NCI-H1105 (cell line): ENCODE measurements around the gene KRTAP10-7.
"Not testable (repeated sequence)": the region's sequence is repeated elsewhere in the genome, so short reads cannot be mapped to it uniquely, and the experiment has no call there.

ENCODE experiments used
- DNase-seq: peaks from one replicate; lab custom pipeline; 2025; lab: John Stamatoyannopoulos, UW

Gene KRTAP10-7

GRCh38 chr21:44571844-44572782 lies 28.3 kb upstream of the KRTAP10-7 start:
- no peak for DNase-seq

- DNase-seq = no peak
These were observed 27.3 kb upstream of the KRTAP10-7 start for GRCh38 chr21:44572959-44573583.

GRCh38 chr21:44573630-44574456 lies 26.6 kb upstream of the KRTAP10-7 start, which contains the start of gene KRTAP10-4:
Gene KRTAP10-4 (plus strand): TSS chr21:44573729. CDS start chr21:44573759, 30 bp downstream.
- not testable (repeated sequence) for DNase-seq

GRCh38 chr21:44574457-44575306 lies 25.7 kb upstream of the KRTAP10-7 start:
- no peak for DNase-seq

- no peak for DNase-seq
These were observed 24.9 kb upstream of the KRTAP10-7 start for GRCh38 chr21:44575307-44576024.

- DNase-seq = no peak
These were observed 24.4 kb upstream of the KRTAP10-7 start for GRCh38 chr21:44576025-44576420.

- DNase-seq = no peak
These were observed 21.9 kb upstream of the KRTAP10-7 start for GRCh38 chr21:44578371-44579055.

- no peak for DNase-seq
These were observed 21.2 kb upstream of the KRTAP10-7 start for GRCh38 chr21:44579056-44579832.

GRCh38 chr21:44579833-44580144 lies 20.6 kb upstream of the KRTAP10-7 start:
- no peak for DNase-seq

- DNase-seq = not testable (repeated sequence)
These were observed 20.1 kb upstream of the KRTAP10-7 start, which contains the start of gene KRTAP10-5 for GRCh38 chr21:44580231-44580821. Gene KRTAP10-5 (minus strand): TSS chr21:44580604. CDS start chr21:44580578, 26 bp downstream.

- no peak for DNase-seq
These were observed 19.2 kb upstream of the KRTAP10-7 start for GRCh38 chr21:44581158-44581557.

- DNase-seq = no peak
These were observed 18.3 kb upstream of the KRTAP10-7 start for GRCh38 chr21:44582055-44582454.

GRCh38 chr21:44583089-44583799 lies 17.2 kb upstream of the KRTAP10-7 start:
- DNase-seq = no peak

- DNase-seq = no peak
These were observed 16.6 kb upstream of the KRTAP10-7 start for GRCh38 chr21:44583800-44584147.

- no peak for DNase-seq
These were observed 14.5 kb upstream of the KRTAP10-7 start for GRCh38 chr21:44585892-44586291.

GRCh38 chr21:44589094-44589493 lies 11.3 kb upstream of the KRTAP10-7 start:
- DNase-seq = no peak

- no peak for DNase-seq
These were observed 10.7 kb upstream of the KRTAP10-7 start for GRCh38 chr21:44589586-44590305.

GRCh38 chr21:44590311-44590721 lies 10.1 kb upstream of the KRTAP10-7 start:
- no peak for DNase-seq
